Pericardium fibroblast (primary cell): Measurements from ENCODE around the gene TUT4. TPM values are rescaled to one million over a fixed set of nuclear protein-coding genes. Genes with fewer than 3 reads are reported as not detected.

Experiments
- total RNA-seq: library from RNA; depleted of rRNA; stranded (reverse); fragments of >200 nt; gene quantifications from 2 replicates; pipeline ENCODE4 v1.2.3, GENCODE V29; 2015

Gene TUT4, protein sequence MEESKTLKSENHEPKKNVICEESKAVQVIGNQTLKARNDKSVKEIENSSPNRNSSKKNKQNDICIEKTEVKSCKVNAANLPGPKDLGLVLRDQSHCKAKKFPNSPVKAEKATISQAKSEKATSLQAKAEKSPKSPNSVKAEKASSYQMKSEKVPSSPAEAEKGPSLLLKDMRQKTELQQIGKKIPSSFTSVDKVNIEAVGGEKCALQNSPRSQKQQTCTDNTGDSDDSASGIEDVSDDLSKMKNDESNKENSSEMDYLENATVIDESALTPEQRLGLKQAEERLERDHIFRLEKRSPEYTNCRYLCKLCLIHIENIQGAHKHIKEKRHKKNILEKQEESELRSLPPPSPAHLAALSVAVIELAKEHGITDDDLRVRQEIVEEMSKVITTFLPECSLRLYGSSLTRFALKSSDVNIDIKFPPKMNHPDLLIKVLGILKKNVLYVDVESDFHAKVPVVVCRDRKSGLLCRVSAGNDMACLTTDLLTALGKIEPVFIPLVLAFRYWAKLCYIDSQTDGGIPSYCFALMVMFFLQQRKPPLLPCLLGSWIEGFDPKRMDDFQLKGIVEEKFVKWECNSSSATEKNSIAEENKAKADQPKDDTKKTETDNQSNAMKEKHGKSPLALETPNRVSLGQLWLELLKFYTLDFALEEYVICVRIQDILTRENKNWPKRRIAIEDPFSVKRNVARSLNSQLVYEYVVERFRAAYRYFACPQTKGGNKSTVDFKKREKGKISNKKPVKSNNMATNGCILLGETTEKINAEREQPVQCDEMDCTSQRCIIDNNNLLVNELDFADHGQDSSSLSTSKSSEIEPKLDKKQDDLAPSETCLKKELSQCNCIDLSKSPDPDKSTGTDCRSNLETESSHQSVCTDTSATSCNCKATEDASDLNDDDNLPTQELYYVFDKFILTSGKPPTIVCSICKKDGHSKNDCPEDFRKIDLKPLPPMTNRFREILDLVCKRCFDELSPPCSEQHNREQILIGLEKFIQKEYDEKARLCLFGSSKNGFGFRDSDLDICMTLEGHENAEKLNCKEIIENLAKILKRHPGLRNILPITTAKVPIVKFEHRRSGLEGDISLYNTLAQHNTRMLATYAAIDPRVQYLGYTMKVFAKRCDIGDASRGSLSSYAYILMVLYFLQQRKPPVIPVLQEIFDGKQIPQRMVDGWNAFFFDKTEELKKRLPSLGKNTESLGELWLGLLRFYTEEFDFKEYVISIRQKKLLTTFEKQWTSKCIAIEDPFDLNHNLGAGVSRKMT (N-terminal part only)
- 15.2 and 19.6 TPM in 2 replicates for total RNA-seq

DNA sequence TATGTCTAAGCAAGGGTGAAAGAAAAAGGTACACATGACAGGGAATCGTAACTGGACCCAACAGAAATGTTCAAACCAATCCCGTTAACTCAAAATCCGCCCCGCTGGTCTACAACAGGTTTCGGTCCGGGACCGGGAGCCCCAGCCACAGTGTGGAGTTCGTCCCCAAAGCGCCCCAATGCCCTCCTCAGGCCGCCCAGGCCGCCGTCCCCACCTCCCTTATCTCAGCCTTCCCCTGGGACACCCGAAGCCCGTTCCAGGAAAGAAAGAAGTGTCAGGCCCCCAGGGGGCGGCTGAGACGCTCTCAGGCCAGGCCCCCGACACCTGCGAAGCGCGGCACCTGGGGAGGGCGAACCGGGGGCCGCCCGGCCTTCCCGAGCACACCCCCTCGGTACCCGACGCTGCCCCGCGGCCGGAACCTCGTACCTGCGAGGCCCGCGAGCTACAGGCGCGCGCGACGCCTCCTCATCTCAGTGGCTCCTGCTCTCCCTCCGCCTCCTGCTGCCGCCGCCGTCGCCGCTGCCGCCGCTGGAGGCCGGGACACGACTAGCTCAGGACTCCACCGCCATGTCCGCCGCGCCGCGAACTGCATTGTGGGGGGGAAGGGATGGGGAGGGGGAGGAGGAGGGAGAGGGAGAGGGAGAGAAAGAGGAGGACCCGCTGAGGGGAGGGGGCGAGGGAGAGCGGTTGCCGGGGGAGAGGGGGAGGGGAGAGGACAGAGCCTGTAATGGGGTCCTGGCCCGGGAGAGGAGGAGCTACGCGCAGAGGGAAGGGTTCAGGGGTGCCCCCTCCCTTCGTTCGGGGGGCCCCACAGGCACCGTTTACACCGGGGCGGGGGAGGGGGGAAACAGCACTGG lies at the start of gene TUT4:
TSS of gene TUT4 (minus strand) at position 588 of the 857 bp plus-strand sequence. CDS start 26,812 bp downstream, outside the sequence.

DNA sequence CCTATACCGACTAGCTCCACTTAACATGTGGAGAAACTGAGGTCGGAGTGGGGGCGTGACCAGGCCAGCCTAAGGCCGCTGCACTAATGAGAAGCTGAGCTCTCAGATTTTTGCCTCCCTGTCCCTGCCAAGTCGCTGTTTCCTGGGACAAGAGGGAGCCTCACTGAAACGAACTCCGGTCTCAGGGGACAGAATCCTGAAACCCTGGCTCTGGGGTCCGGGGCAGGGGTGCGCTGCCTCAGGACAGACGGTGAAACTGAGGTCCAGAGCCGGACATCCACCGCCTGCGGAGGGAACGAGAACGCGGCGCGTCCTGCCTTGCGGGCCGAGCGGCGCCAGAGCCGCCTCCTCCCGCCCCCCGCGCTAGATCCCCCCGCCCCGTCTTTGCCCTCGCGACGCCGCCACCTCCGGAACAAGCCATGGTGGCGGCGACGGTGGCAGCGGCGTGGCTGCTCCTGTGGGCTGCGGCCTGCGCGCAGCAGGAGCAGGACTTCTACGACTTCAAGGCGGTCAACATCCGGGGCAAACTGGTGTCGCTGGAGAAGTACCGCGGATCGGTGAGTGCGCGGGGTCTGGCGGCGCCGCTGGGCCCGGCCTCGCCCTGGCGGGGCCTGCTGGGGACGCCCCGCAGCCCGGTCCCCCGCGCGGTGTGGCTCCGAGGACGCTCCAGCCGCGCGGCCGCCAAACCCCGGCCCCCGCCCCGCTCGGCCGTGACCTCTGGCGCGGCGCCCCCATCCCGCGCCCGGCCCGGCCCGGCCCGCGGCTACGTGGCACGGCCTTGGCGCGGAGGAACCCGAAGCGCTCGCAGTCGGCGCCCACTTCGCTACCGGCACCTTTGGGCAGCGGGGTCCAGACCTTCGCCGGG lies 49.3 kb upstream of the TUT4 start, which contains the start of gene GPX7:
TSS of gene GPX7 (plus strand) at position 381 of the 865 bp plus-strand sequence. CDS start at position 420, 39 bp downstream.

DNA sequence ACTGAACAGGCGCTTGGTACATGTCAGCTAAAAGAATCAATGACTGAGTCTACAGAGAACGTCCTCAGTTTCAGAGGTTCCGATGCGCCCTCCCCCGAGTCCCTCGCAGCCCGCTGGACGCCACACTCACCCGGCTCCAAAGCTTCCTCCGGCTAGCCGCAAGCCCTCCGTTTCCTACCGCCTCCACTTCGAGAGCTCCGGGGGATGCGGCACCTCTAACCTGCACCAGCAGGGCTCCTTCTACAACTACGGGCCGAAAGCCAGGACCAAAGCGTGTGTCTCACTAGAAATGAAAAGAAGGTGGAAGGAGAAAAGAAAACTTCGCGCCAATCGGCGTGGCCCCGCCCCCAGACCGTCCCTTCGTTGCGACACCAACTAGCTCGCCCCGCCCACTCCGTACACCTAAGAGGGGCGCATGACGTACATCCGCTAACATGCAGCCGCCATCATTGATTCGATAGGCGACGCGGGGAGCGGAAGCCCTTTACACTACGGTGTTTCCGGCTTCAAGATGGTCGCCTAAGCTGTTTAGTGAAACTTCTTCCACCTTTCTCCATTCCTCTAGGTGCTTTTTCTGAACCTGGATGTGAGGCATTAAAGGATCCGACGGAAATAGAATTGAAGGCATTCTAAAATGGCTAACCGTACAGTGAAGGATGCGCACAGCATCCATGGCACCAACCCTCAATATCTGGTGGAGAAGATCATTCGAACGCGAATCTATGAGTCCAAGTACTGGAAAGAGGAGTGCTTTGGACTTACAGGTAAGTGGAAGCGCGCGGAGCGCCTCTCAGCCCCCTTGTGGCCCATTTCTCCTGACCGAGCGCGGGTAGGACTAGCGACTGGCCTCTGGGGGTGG lies 148.5 kb downstream of the TUT4 start, which contains the start of the genes ORC1 and PRPF38A:
TSS of gene ORC1 (minus strand) at position 308 of the 859 bp plus-strand sequence. CDS start 2,200 bp downstream, outside the sequence.
TSS of gene PRPF38A (plus strand) at position 487 of the 859 bp plus-strand sequence. CDS start at position 635, 148 bp downstream.

Other genes starting within 250 kb of the TUT4 start
- 18.8 and 22.8 TPM in 2 replicates for gene CC2D1B, start 186.9 kb downstream of the TUT4 start, total RNA-seq
- 0.35 and 0.77 TPM in 2 replicates for gene ORC1, start 148.7 kb downstream of the TUT4 start, total RNA-seq
- 8.0 and 11.8 TPM in 2 replicates for gene PRPF38A, start 148.5 kb downstream of the TUT4 start, total RNA-seq
- gene GPX7, start 49.3 kb upstream of the TUT4 start, total RNA-seq, result 32.2 and 62.3 TPM in 2 replicates
- 1.6 TPM in 1 of 2 replicates, not detected in the other for gene SHISAL2A, start 80.1 kb upstream of the TUT4 start, total RNA-seq
- 10.4 and 15.2 TPM in 2 replicates for gene COA7, start 145.3 kb upstream of the TUT4 start, total RNA-seq
- gene ZYG11B, start 173.4 kb upstream of the TUT4 start, total RNA-seq, result 35.0 and 38.0 TPM in 2 replicates